Endodermal cell (in vitro differentiated cells): Measurements from ENCODE around the gene INTS4. TPM values are rescaled to one million over a fixed set of nuclear protein-coding genes. Genes with fewer than 3 reads are reported as not detected.
A peak's percentile ranks its signal among the peaks of the same experiment; 100 is the strongest.
"Not testable (repeated sequence)": the region's sequence is repeated elsewhere in the genome, so short reads cannot be mapped to it uniquely, and the experiment has no call there.

Source experiments
- DNase-seq: peaks from one replicate; pipeline ENCODE4 v3.0.0-alpha.2; 2017
- H3K27ac ChIP-seq: 2 replicates; pipeline ENCODE4 v1.5.1; 2013; ENCODE audit warnings: mild to moderate bottlenecking, low read depth, low read length, moderate library complexity
- H3K27me3 ChIP-seq: 2 replicates; pipeline ENCODE4 v1.6.1; 2013; ENCODE audit warnings: mild to moderate bottlenecking, low read length, moderate library complexity; ENCODE audit not compliant: insufficient read depth, control insufficient read depth, poor library complexity, severe bottlenecking
- H3K36me3 ChIP-seq: 2 replicates; pipeline ENCODE4 v1.7.0; 2013; ENCODE audit warnings: mild to moderate bottlenecking, low read length, moderate library complexity; ENCODE audit not compliant: control insufficient read depth, insufficient read depth
- H3K4me1 ChIP-seq: one replicate; pipeline ENCODE4 v1.7.0; 2013; ENCODE audit warnings: low read length; ENCODE audit not compliant: control insufficient read depth, insufficient read depth
- H3K4me3 ChIP-seq: 2 replicates; pipeline ENCODE4 v1.5.1; 2013; ENCODE audit warnings: mild to moderate bottlenecking, low read length, moderate library complexity
- H3K9ac ChIP-seq: 2 replicates; pipeline ENCODE4 v1.6.1; 2013; ENCODE audit warnings: mild to moderate bottlenecking, low read length, moderate library complexity; ENCODE audit not compliant: poor library complexity, severe bottlenecking; ENCODE audit errors: extremely low read depth
- H3K9me3 ChIP-seq: 2 replicates; pipeline ENCODE4 v1.6.1; 2013; ENCODE audit warnings: mild to moderate bottlenecking, low read length, moderate library complexity; ENCODE audit not compliant: control insufficient read depth
- H3K27ac Mint-ChIP-seq: 2 replicates; pipeline ENCODE4 v1.8.0; 2020; ENCODE audit warnings: mixed read lengths
- H3K27me3 Mint-ChIP-seq: 2 replicates; pipeline ENCODE4 v1.8.0; 2021; ENCODE audit warnings: mild to moderate bottlenecking, mixed read lengths; ENCODE audit not compliant: insufficient read depth
- H3K36me3 Mint-ChIP-seq: 2 replicates; pipeline ENCODE4 v1.8.0; 2020; ENCODE audit warnings: low read depth, mixed read lengths
- H3K4me1 Mint-ChIP-seq: 2 replicates; pipeline ENCODE4 v1.8.0; 2020; ENCODE audit warnings: mixed read lengths
- H3K4me3 Mint-ChIP-seq: 2 replicates; pipeline ENCODE4 v1.8.0; 2020; ENCODE audit warnings: mild to moderate bottlenecking, moderate library complexity, mixed read lengths
- H3K9me3 Mint-ChIP-seq: 2 replicates; pipeline ENCODE4 v1.8.0; 2020; ENCODE audit warnings: mild to moderate bottlenecking, mixed read lengths
- CTCF ChIP-seq: fragments of 200-600 bp; sonication (generic); conservative IDR thresholded peaks from 2 replicates; pipeline ENCODE4 v1.5.0; 2021; ENCODE audit warnings: antibody characterized with exemption, mild to moderate bottlenecking
- WGBS, 2 experiments: methylation state at CpG; one replicate each; pipeline versions ENCODE4 v1.1.5 to v1.1.7; 2013; ENCODE audit warnings: missing lambda C conversion rate in 2 of 2, mixed read lengths in 1 of 2; ENCODE audit not compliant: insufficient coverage in 1 of 2, insufficient read length in 1 of 2; 5-methylcytosine and 5-hydroxymethylcytosine counted together
- total RNA-seq, 2 donors: library from RNA; stranded (reverse); fragmentation: NEBNext Ultra II Directional in 1 of 2; extraction: Animal tissue kit (Norgen Biotek cat#: 25700) in 1 of 2; gene quantifications; 2 replicates in 1 of 2; 3 replicates in 1 of 2; pipeline ENCODE4 v1.2.1, GENCODE V29; 2021

Gene INTS4
- total RNA-seq, 2 donors from 2014 or later: 37.2 to 42.0 TPM

DNA sequence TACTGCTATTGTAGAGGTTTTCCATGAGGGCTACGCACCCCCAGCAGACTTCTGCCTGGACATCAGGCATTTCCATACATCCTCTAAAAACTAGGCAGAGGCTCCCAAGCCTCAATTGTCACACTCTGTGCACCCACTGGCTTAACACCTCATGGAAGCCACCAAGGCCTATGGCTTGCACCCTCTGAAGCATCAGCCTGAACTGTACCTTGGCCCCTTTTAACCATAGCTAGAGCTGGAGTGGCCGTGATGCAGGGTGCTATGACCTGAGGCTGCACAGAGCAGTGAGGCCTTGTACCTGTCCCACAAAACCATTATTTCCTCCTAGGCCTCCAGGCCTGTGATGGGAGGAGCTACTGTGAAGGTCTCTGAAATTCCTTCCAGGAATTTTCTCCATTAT lies 139.6 kb downstream of the INTS4 start:
- no peaks in the 10 kb centered on the region for H3K27me3 ChIP-seq
- peak overlapping the region; percentile 69 for H3K4me3 ChIP-seq
- H3K27ac Mint-ChIP-seq: no peak overlapping the region
- peaks cover 43% of the 10 kb centered on the region for H3K9me3 ChIP-seq
- no peaks in the 10 kb centered on the region for H3K27me3 Mint-ChIP-seq
- no peaks in the 10 kb centered on the region for H3K4me1 Mint-ChIP-seq
- peaks cover 49% of the 10 kb centered on the region for H3K9me3 Mint-ChIP-seq
- H3K36me3 Mint-ChIP-seq: peaks cover 54% of the 10 kb centered on the region
- no peak overlapping the region for H3K4me3 Mint-ChIP-seq
- no peak overlapping the region for H3K27ac ChIP-seq
- no peaks in the 10 kb centered on the region for H3K4me1 ChIP-seq
- no peak for TF ChIP-seq CTCF
- H3K36me3 ChIP-seq: peaks cover 50% of the 10 kb centered on the region
- WGBS, 2 experiments: 83 to 98% methylated on average over 2 of the region's 2 CpGs
- DNase-seq: no peak
- no peak overlapping the region for H3K9ac ChIP-seq

DNA sequence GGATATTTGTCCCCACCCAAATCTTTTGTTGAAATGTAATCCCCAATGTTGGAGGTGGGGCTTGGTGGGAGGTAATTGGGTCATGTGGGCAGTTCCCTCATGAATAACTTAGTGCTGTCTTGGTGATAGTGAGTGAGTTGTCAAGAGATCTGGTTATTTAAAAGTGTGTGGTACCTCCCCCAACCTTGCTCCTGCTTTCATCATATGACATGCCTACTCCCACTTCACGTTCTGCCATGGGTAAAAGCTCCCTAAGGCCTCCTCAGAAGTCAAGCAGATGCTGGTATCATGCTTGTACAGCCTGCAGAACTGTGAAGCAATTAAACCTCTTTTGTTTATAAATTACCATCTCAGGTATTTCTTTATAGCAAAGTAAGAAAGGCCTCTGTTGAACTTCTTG lies 143.0 kb downstream of the INTS4 start:
- no peak overlapping the region for H3K4me3 ChIP-seq
- no peaks in the 10 kb centered on the region for H3K27me3 ChIP-seq
- H3K36me3 Mint-ChIP-seq: peaks cover 52% of the 10 kb centered on the region
- peaks cover 44% of the 10 kb centered on the region for H3K9me3 Mint-ChIP-seq
- H3K9ac ChIP-seq: no peak overlapping the region
- H3K4me1 ChIP-seq: no peaks in the 10 kb centered on the region
- no peak overlapping the region for H3K27ac ChIP-seq
- DNase-seq: no peak
- H3K36me3 ChIP-seq: peaks cover 51% of the 10 kb centered on the region
- TF ChIP-seq CTCF: no peak
- H3K27me3 Mint-ChIP-seq: no peaks in the 10 kb centered on the region
- no peaks in the 10 kb centered on the region for H3K4me1 Mint-ChIP-seq
- H3K4me3 Mint-ChIP-seq: no peak overlapping the region
- WGBS, 2 experiments: 82% methylated on average over 1 of the region's 1 CpG; no CpG with 5 or more reads in 1 of the 2 experiments
- H3K27ac Mint-ChIP-seq: no peak overlapping the region
- peaks cover 37% of the 10 kb centered on the region for H3K9me3 ChIP-seq

DNA sequence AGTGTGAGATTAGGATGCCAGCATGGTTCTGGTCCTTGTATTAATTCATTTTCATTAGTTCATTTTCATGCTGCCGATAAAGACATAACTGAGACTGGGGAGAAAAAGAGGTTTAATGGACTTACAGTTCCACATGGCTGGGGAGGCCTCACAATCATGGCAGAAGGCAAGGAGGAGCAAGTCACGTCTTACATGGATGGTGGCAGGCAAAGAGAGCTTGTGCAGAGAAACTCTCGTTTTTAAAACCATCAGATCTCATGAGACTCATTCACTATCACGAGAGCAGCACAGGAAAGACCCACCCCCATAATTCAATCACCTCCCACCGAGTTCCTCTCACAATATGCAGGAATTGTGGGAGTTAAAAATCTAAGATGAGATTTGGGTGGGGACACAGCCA lies 150.8 kb downstream of the INTS4 start:
- not testable (repeated sequence) for H3K9me3 Mint-ChIP-seq, H3K9ac ChIP-seq, H3K27me3 ChIP-seq, H3K27ac ChIP-seq, H3K4me3 Mint-ChIP-seq, H3K27me3 Mint-ChIP-seq, DNase-seq, H3K4me1 Mint-ChIP-seq, H3K4me1 ChIP-seq, H3K27ac Mint-ChIP-seq, H3K4me3 ChIP-seq
- Histone ChIP-seq H3K9me3 (peaks cover 21% of the 10 kb centered on the region), H3K36me3 (peaks cover 36% of the 10 kb centered on the region)
- WGBS, 2 experiments: 86 to 93% methylated on average over 1 to 3 of the region's 5 CpGs
- H3K36me3 Mint-ChIP-seq: peaks cover 50% of the 10 kb centered on the region

DNA sequence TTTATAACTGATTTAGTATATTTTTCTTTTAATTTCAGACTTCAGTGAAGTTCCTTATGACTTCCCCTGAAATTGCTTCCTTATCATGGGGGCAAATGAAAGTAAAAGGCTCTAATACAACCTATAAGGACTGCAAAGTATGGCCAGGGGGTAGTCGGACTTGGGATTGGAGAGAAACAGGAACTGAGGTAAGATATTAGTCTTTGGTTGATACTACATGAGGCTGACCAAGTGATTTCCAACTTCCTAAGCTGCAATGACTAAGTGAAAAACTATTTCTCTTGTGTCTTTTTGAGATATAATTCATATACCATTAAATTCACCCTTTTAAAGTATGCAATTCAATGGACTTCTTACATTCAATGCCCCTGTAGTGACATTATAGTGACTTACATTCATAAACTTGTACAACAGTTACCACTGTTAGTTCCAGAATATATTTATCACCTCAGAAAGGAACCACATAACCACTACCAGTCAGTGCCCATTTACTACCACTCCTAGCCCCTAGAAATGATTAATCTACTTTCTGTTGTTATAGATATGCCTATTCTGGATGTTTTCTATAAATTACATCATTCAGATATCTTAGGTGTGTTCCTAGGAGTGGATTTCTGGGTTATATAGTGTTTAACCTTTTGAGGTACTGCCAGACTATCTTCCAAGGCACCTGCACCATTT lies 151.9 kb downstream of the INTS4 start:
- peaks cover 16% of the 10 kb centered on the region for H3K9me3 Mint-ChIP-seq
- 84% methylated on average over 1 of the region's 1 CpG; no CpG with 5 or more reads in 1 of the 2 experiments for WGBS, 2 experiments
- H3K27ac Mint-ChIP-seq: no peak overlapping the region
- Histone ChIP-seq H3K36me3 (peaks cover 31% of the 10 kb centered on the region), H3K4me3 (no peak overlapping the region), H3K9ac (no peak overlapping the region), H3K9me3 (peaks cover 21% of the 10 kb centered on the region), H3K4me1 (no peaks in the 10 kb centered on the region), H3K27ac (no peak overlapping the region), H3K27me3 (no peaks in the 10 kb centered on the region)
- H3K27me3 Mint-ChIP-seq: no peaks in the 10 kb centered on the region
- no peak overlapping the region for H3K4me3 Mint-ChIP-seq
- TF ChIP-seq CTCF: no peak
- no peak for DNase-seq
- no peaks in the 10 kb centered on the region for H3K4me1 Mint-ChIP-seq
- H3K36me3 Mint-ChIP-seq: peaks cover 47% of the 10 kb centered on the region
